Activated CD8-positive, alpha-beta T cell treated with anti-CD3 and anti-CD28 coated beads, Interleukin-2, amount 10 ng/mL, durations not matched to agents 7 days and 5 days (primary cell): ENCODE measurements around the gene SLC1A3. TPM values are rescaled to one million over a fixed set of nuclear protein-coding genes. Genes with fewer than 3 reads are reported as not detected.

Experiments used
- ATAC-seq: fragments of 150-1000 bp; cut with Tn5 transposase; one replicate; pipeline ENCODE4 v1.10.0; 2021; ENCODE audit warnings: moderate library complexity
- CTCF ChIA-PET: fragments of 350-600 bp; sonication (Branson Sonifier 250); formaldehyde crosslinking; loops from one replicate; lab custom pipeline; 2021; ENCODE audit warnings: antibody characterized with exemption; lab: Charles Lee
- POLR2A ChIA-PET: fragments of 350-600 bp; sonication (Branson Sonifier 250); formaldehyde crosslinking; loops from one replicate; lab custom pipeline; 2021; ENCODE audit warnings: antibody characterized with exemption; lab: Charles Lee
- DNase-seq: peaks from one replicate; pipeline ENCODE4 v3.0.0-alpha.2; 2020
- H3K27ac Mint-ChIP-seq: one replicate; pipeline ENCODE4 v1.8.0; 2021; ENCODE audit warnings: mild to moderate bottlenecking, mixed read lengths
- H3K27me3 Mint-ChIP-seq: one replicate; pipeline ENCODE4 v1.8.0; 2021; ENCODE audit warnings: low read depth, mixed read lengths
- H3K36me3 Mint-ChIP-seq: one replicate; pipeline ENCODE4 v1.8.0; 2021; ENCODE audit warnings: low read depth, mixed read lengths
- H3K4me1 Mint-ChIP-seq: one replicate; pipeline ENCODE4 v1.8.0; 2021; ENCODE audit warnings: low read depth, mixed read lengths
- H3K4me3 Mint-ChIP-seq: one replicate; pipeline ENCODE4 v1.8.0; 2021; ENCODE audit warnings: mild to moderate bottlenecking, mixed read lengths
- H3K9me3 Mint-ChIP-seq: one replicate; pipeline ENCODE4 v1.8.0; 2022; ENCODE audit warnings: mixed read lengths; ENCODE audit not compliant: insufficient read depth
- total RNA-seq, 2 experiments: library from RNA; stranded (reverse); gene quantifications; one replicate each; pipeline ENCODE4 v1.2.3, GENCODE V29; 2021

SLC1A3 gene
- total RNA-seq, 2 experiments from 2014 or later, result not detected

GRCh38 chr5:36664766-36665165 is 58.4 kb downstream of the SLC1A3 start:
- H3K4me1 Mint-ChIP-seq, result peaks cover 2% of the 10 kb centered on the region
- H3K4me3 Mint-ChIP-seq, result no peak overlapping the region
- H3K27ac Mint-ChIP-seq, result no peak overlapping the region
- peaks cover 5% of the 10 kb centered on the region for H3K27me3 Mint-ChIP-seq
- ChIA-PET POLR2A (no interaction called here), CTCF (interaction anchor here (1.2 kb wide), 1 partner anchor 24 kb away, joined by 3 read pairs; no protein-coding TSS in a partner anchor)
- no peak for ATAC-seq
- H3K36me3 Mint-ChIP-seq, result no peaks in the 10 kb centered on the region
- no peak for DNase-seq
- H3K9me3 Mint-ChIP-seq, result no peaks in the 10 kb centered on the region

DNA sequence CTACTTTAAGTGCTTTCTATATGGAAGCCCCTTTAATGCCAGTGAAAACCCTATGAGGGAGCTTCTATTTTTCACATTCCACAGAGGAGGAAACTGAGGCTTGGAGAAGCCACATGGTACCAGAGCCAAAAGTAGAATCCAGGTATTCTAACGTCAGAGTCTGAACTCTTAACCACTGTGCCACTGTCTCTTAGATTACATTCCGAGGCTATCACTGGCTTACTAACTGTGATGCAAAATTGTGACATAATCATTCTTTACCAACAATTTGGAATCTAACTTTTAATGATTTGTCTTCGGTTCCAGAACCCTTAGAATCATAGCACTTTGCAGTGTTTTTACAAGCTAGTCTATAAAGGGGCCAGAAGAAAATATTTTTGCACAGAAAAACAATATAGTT is 59.2 kb downstream of the SLC1A3 start:
- ATAC-seq (no peak), DNase-seq (no peak)
- no peaks in the 10 kb centered on the region for H3K9me3 Mint-ChIP-seq
- H3K36me3 Mint-ChIP-seq, result no peaks in the 10 kb centered on the region
- ChIA-PET POLR2A (no interaction called here), CTCF (interaction anchor here (1.2 kb wide), 1 partner anchor 23 kb away, joined by 3 read pairs; no protein-coding TSS in a partner anchor)
- H3K27ac Mint-ChIP-seq, result no peak overlapping the region
- H3K27me3 Mint-ChIP-seq, result peaks cover 5% of the 10 kb centered on the region
- H3K4me3 Mint-ChIP-seq, result no peak overlapping the region
- peaks cover 2% of the 10 kb centered on the region for H3K4me1 Mint-ChIP-seq

- Mint-ChIP-seq H3K9me3 (no peaks in the 10 kb centered on the region), H3K4me3 (no peak overlapping the region), H3K4me1 (peaks cover 2% of the 10 kb centered on the region), H3K36me3 (no peaks in the 10 kb centered on the region), H3K27me3 (peaks cover 3% of the 10 kb centered on the region), H3K27ac (no peak overlapping the region)
- ATAC-seq (no peak), DNase-seq (no peak)
- ChIA-PET POLR2A (no interaction called here), CTCF (no interaction called here)
These were observed 59.9 kb downstream of the SLC1A3 start for GRCh38 chr5:36666274-36666673.

GRCh38 chr5:36666986-36667385 is 60.6 kb downstream of the SLC1A3 start:
- ChIA-PET CTCF (no interaction called here), POLR2A (no interaction called here)
- Mint-ChIP-seq H3K27ac (no peak overlapping the region), H3K4me1 (peaks cover 2% of the 10 kb centered on the region), H3K9me3 (no peaks in the 10 kb centered on the region), H3K36me3 (no peaks in the 10 kb centered on the region), H3K27me3 (peaks cover 3% of the 10 kb centered on the region), H3K4me3 (no peak overlapping the region)
- DNase-seq, result no peak
- ATAC-seq, result no peak

- no peaks in the 10 kb centered on the region for H3K4me1 Mint-ChIP-seq
- no peaks in the 10 kb centered on the region for H3K36me3 Mint-ChIP-seq
- H3K27me3 Mint-ChIP-seq, result peaks cover 3% of the 10 kb centered on the region
- DNase-seq (no peak), ATAC-seq (no peak)
- POLR2A ChIA-PET, result no interaction called here
- no peaks in the 10 kb centered on the region for H3K9me3 Mint-ChIP-seq
- no peak overlapping the region for H3K27ac Mint-ChIP-seq
- no peak overlapping the region for H3K4me3 Mint-ChIP-seq
- CTCF ChIA-PET, result no interaction called here
These were observed 61.4 kb downstream of the SLC1A3 start for GRCh38 chr5:36667824-36668223.

DNA sequence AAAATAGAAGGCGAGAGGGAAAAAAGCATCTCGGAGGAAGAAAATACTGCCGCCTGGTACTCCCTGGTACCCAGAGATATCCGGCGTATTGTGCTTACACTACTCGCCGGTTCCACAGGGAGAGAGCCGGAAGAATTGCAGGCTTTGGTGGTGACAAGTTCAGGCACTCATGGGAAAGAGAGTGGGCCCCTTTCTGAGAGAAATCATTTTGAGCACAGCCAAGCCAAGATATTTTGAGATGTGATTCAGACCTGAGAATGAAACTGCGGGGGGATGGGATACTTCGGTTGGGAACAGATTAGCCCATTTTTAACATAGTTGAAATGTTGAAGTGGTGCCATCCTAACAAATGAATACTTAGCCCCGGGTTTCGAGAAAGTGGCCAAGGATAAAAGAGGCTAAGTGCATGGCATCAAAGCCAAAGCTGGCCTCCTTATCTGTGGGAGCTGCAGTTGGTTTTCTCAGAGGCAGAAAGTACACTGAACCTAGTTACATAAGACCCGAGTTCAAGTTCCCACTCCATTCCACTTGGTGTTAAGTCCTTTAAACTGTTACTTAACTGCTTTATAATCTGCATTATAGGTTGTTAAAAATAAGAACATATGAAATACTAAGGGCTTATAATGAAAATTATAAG is 62.7 kb downstream of the SLC1A3 start:
- Mint-ChIP-seq H3K36me3 (no peaks in the 10 kb centered on the region), H3K9me3 (no peaks in the 10 kb centered on the region), H3K4me3 (no peak overlapping the region), H3K27ac (no peak overlapping the region), H3K4me1 (no peaks in the 10 kb centered on the region), H3K27me3 (peaks cover 3% of the 10 kb centered on the region)
- POLR2A ChIA-PET, result no interaction called here
- DNase-seq, result no peak
- CTCF ChIA-PET, result no interaction called here
- ATAC-seq, result no peak

- no peaks in the 10 kb centered on the region for H3K9me3 Mint-ChIP-seq
- peaks cover 3% of the 10 kb centered on the region for H3K27me3 Mint-ChIP-seq
- H3K36me3 Mint-ChIP-seq, result no peaks in the 10 kb centered on the region
- no peaks in the 10 kb centered on the region for H3K4me1 Mint-ChIP-seq
- CTCF ChIA-PET, result no interaction called here
- no peak overlapping the region for H3K4me3 Mint-ChIP-seq
- DNase-seq (no peak), ATAC-seq (no peak)
- POLR2A ChIA-PET, result no interaction called here
- H3K27ac Mint-ChIP-seq, result no peak overlapping the region
These were observed 64.1 kb downstream of the SLC1A3 start for GRCh38 chr5:36670548-36670947.

GRCh38 chr5:36675282-36675681 is 68.9 kb downstream of the SLC1A3 start:
- no peaks in the 10 kb centered on the region for H3K4me1 Mint-ChIP-seq
- ChIA-PET CTCF (interaction anchor here (1.0 kb wide), 1 partner anchor 15 kb away, joined by 3 read pairs; no protein-coding TSS in a partner anchor), POLR2A (no interaction called here)
- DNase-seq (no peak), ATAC-seq (no peak)
- H3K27ac Mint-ChIP-seq, result no peak overlapping the region
- no peaks in the 10 kb centered on the region for H3K9me3 Mint-ChIP-seq
- peaks cover 5% of the 10 kb centered on the region for H3K27me3 Mint-ChIP-seq
- H3K4me3 Mint-ChIP-seq, result no peak overlapping the region
- no peaks in the 10 kb centered on the region for H3K36me3 Mint-ChIP-seq

DNA sequence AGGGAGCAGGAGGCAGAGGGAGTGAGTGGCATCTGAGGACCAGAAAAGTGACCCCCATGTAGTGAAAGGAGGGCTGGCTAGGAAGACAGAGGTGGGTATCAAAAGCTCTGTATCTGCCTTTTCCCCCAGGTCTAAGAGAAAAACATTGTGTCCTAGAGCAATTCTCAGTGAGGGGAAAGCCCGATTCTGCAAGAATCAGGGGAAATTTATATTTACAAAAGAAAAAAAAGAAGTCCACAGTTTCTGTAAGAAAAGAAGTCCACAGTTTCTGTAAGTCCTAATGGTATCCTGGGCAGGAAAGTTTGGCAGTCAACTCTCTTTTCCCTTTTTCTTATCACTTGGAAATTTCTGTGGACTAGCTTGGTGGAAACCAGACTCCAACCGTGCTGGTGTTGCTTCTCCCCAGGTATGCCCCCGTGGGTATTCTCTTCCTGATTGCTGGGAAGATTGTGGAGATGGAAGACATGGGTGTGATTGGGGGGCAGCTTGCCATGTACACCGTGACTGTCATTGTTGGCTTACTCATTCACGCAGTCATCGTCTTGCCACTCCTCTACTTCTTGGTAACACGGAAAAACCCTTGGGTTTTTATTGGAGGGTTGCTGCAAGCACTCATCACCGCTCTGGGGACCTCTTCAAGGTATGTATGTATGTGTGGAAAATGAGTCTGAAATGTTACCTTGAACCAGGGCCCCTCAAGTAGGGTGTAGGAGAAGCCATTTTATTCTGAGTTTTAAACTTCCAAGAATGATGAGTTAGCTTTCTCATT is 73.0 kb downstream of the SLC1A3 start:
- H3K4me1 Mint-ChIP-seq, result no peaks in the 10 kb centered on the region
- DNase-seq (no peak), ATAC-seq (no peak)
- H3K36me3 Mint-ChIP-seq, result no peaks in the 10 kb centered on the region
- ChIA-PET CTCF (interaction anchor here (1.8 kb wide), 1 partner anchor 9 kb away, joined by 5 read pairs; no protein-coding TSS in a partner anchor), POLR2A (no interaction called here)
- H3K4me3 Mint-ChIP-seq, result no peak overlapping the region
- H3K27me3 Mint-ChIP-seq, result peaks cover 5% of the 10 kb centered on the region
- no peak overlapping the region for H3K27ac Mint-ChIP-seq
- H3K9me3 Mint-ChIP-seq, result no peaks in the 10 kb centered on the region

GRCh38 chr5:36680066-36680465 is 73.7 kb downstream of the SLC1A3 start:
- Mint-ChIP-seq H3K36me3 (no peaks in the 10 kb centered on the region), H3K27me3 (peaks cover 5% of the 10 kb centered on the region), H3K27ac (no peak overlapping the region), H3K4me1 (no peaks in the 10 kb centered on the region), H3K9me3 (no peaks in the 10 kb centered on the region), H3K4me3 (no peak overlapping the region)
- no peak for DNase-seq
- POLR2A ChIA-PET, result no interaction called here
- CTCF ChIA-PET, result interaction anchor here (1.8 kb wide), 1 partner anchor 8 kb away, joined by 5 read pairs; no protein-coding TSS in a partner anchor
- ATAC-seq, result no peak

DNA sequence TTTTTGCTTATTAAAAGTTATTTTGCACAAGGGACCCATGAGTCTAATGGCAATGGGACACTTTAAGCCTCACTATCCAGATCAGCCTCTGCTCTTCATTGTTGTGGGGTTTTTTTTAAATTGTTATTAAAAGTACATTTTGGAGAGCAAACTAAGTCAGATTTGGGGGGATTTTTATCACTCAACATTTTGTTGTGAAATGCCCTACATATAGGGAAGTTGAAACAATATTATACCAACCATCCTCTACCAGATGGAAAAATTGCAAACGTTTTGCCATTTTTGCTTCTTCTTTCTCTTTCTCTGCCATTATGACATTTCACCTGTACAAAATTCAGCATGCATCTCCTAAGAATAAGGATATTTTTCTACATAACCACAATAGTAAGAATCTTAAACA is 75.3 kb downstream of the SLC1A3 start:
- ATAC-seq, result no peak
- Mint-ChIP-seq H3K4me1 (no peaks in the 10 kb centered on the region), H3K4me3 (no peak overlapping the region), H3K27me3 (no peaks in the 10 kb centered on the region), H3K9me3 (no peaks in the 10 kb centered on the region), H3K36me3 (no peaks in the 10 kb centered on the region), H3K27ac (no peak overlapping the region)
- DNase-seq, result no peak
- ChIA-PET POLR2A (no interaction called here), CTCF (no interaction called here)

DNA sequence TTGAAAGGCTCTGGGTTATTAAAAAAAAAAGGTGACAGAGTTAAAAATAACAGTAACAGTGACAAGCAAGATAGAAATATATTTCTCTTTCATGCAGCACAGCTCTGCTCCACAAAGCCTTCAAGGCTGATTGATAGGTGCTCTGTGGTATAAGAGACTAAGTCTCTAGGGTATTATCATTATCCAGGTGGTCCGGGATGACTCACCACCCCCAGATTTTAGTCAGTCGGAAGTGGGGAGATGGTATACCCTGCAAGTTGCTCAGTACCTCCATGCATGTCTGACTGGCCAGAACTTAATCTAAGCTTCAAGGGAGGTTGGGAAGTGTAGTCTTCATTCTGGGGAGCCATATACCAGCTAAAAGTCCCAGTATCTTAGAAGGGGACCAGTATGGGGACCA is 76.1 kb downstream of the SLC1A3 start:
- DNase-seq (no peak), ATAC-seq (no peak)
- Mint-ChIP-seq H3K9me3 (no peaks in the 10 kb centered on the region), H3K27me3 (no peaks in the 10 kb centered on the region), H3K4me3 (no peak overlapping the region), H3K27ac (no peak overlapping the region), H3K4me1 (no peaks in the 10 kb centered on the region), H3K36me3 (no peaks in the 10 kb centered on the region)
- POLR2A ChIA-PET, result no interaction called here
- CTCF ChIA-PET, result no interaction called here
